Measurements from ENCODE around the gene GLT1D1.

GRCh38 chr12:128848371-128848770 lies 4.9 kb upstream of the GLT1D1 start:
- TF ChIP-seq CTCF (IDR thresholded peaks at IDR 0.05) (no peak), POLR2A (IDR thresholded peaks at IDR 0.05) (no peak)

Data from body of pancreas (tissue), 4 donors.